Astrocyte of the spinal cord (primary cell): ENCODE data around the gene C5orf58.

Source experiments
- DNase-seq: peaks from one replicate; pipeline ENCODE4 v3.0.0; 2011; ENCODE audit warnings: low read depth, low spot score
- H3K4me3 ChIP-seq: 2 replicates; pipeline ENCODE4 v1.5.1; 2011; ENCODE audit warnings: low read depth, mild to moderate bottlenecking, low read length, moderate library complexity
- in situ Hi-C: cut with HindIII; loops from 2 replicates; pipeline ENCODE4 v1.10.0; 2017; ENCODE audit warnings: low sequenced_read_pairs
- TF ChIP-seq, protein P1 (sequence below): IDR thresholded peaks from 2 replicates; pipeline ENCODE4 v1.5.1; 2012; ENCODE audit warnings: low read depth, mild to moderate bottlenecking, low read length, inconsistent platforms

The C5orf58 gene

GRCh38 chr5:170252109-170252508 lies 19.3 kb downstream of the C5orf58 start:
- H3K4me3 ChIP-seq, result no peak overlapping the region
- in situ Hi-C loops, result no loop called here
- no peak for DNase-seq
- TF ChIP-seq, protein P1, sequence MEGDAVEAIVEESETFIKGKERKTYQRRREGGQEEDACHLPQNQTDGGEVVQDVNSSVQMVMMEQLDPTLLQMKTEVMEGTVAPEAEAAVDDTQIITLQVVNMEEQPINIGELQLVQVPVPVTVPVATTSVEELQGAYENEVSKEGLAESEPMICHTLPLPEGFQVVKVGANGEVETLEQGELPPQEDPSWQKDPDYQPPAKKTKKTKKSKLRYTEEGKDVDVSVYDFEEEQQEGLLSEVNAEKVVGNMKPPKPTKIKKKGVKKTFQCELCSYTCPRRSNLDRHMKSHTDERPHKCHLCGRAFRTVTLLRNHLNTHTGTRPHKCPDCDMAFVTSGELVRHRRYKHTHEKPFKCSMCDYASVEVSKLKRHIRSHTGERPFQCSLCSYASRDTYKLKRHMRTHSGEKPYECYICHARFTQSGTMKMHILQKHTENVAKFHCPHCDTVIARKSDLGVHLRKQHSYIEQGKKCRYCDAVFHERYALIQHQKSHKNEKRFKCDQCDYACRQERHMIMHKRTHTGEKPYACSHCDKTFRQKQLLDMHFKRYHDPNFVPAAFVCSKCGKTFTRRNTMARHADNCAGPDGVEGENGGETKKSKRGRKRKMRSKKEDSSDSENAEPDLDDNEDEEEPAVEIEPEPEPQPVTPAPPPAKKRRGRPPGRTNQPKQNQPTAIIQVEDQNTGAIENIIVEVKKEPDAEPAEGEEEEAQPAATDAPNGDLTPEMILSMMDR, result no peak

DNA sequence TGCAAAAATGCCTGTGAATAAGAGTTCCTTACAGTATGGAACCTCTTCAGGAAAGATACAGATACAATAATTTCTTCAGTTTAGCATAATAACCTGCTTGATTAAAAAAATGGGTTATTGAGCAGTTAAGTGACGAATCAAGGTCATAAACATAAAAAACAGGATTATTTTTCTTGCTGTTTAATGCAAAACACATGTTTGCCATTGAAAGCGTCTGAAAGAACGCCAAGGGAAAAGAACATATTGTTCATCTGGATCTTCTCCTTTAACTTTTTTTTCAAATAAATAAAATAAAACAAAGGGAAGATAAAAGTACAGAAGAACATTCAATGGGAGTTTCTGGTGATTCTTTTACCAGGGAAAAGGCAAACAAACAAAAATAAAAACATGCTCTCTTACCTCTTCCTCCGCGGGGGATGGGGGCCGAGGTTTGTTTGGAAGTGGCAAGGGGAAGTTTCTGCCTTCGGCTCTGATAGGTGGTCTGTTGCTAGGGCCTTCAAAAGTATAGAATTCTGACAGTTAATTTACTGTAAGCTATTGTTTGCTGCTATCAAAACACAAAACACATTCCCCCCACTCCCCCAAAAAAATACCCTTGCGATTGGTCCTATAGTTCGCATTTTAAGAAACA lies 20.1 kb downstream of the C5orf58 start:
- TF ChIP-seq, protein P1, result no peak
- no peak for DNase-seq
- in situ Hi-C loops, result no loop called here
- no peak overlapping the region for H3K4me3 ChIP-seq

DNA sequence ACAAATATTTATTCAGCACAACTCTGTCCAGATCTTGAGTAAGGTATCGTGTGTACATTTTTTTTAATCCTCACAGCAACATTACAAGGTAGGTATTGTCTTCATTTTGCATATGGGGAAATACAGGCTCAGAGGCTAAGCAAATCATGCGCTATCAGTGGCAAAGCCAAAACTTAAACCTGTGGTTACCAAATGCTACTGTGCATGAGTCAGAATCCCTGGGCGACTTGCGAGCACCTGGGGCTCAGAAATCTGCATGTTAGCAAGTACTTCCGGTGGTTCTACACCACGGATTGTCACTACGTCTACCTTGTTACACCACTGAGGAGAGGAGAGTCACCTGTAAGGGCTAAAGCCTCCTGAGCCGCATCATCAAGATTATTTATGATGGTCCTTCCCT lies 21.3 kb downstream of the C5orf58 start:
- H3K4me3 ChIP-seq, result no peak overlapping the region
- TF ChIP-seq, protein P1, result no peak
- in situ Hi-C loops, result no loop called here
- no peak for DNase-seq

- no peak overlapping the region for H3K4me3 ChIP-seq
- in situ Hi-C loops, result no loop called here
- DNase-seq, result no peak
- TF ChIP-seq, protein P1, result no peak
Measured at GRCh38 chr5:170256571-170256970, 23.8 kb downstream of the C5orf58 start.

DNA sequence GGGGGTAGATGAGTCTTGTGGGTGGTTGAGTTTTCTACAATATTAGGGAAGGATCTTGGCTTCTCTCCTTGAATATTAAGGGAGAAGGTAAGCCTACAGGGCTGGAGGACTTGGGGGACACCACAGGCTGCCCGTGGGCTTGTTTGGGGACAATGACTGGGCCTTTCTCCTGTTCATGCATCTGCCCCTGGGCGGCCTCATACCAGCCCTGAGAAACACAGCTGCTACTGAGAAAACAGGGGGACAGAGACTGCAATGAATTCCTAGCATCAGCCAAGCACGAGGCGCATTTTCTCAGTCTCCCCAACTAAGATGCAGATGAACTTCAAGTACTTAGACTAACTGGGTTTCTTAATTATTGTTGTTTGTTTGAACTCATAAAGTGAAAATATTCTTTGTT lies 24.6 kb downstream of the C5orf58 start:
- TF ChIP-seq, protein P1, result no peak
- DNase-seq, result no peak
- in situ Hi-C loops, result no loop called here
- no peak overlapping the region for H3K4me3 ChIP-seq

GRCh38 chr5:170261528-170262043 lies 28.8 kb downstream of the C5orf58 start:
- TF ChIP-seq, protein P1, result no peak
- H3K4me3 ChIP-seq, result no peak overlapping the region
- no peak for DNase-seq
- in situ Hi-C loops, result no loop called here
